Activated naive CD8-positive, alpha-beta T cell treated with anti-CD3 and anti-CD28 coated beads for 36 hours (primary cell): ENCODE measurements around the gene CRYL1. TPM values are rescaled to one million over a fixed set of nuclear protein-coding genes. Genes with fewer than 3 reads are reported as not detected.

Experiments
- DNase-seq: peaks from one replicate; pipeline ENCODE4 v3.0.0; 2021
- H3K27ac Mint-ChIP-seq: one replicate; pipeline ENCODE4 v1.8.0; 2022; ENCODE audit warnings: mild to moderate bottlenecking, moderate library complexity, mixed read lengths
- H3K27me3 Mint-ChIP-seq: one replicate; pipeline ENCODE4 v1.8.0; 2022; ENCODE audit warnings: mild to moderate bottlenecking, mixed read lengths
- H3K36me3 Mint-ChIP-seq: one replicate; pipeline ENCODE4 v1.8.0; 2021; ENCODE audit warnings: mild to moderate bottlenecking, mixed read lengths
- H3K4me1 Mint-ChIP-seq: one replicate; pipeline ENCODE4 v1.8.0; 2021; ENCODE audit warnings: mixed read lengths
- H3K4me3 Mint-ChIP-seq: one replicate; pipeline ENCODE4 v1.8.0; 2022; ENCODE audit warnings: mild to moderate bottlenecking, moderate library complexity, mixed read lengths
- H3K9me3 Mint-ChIP-seq: one replicate; pipeline ENCODE4 v1.8.0; 2022; ENCODE audit warnings: mixed read lengths
- total RNA-seq, 2 experiments: library from RNA; stranded (reverse); gene quantifications; one replicate each; pipeline ENCODE4 v1.2.3, GENCODE V29; 2021

Gene CRYL1
- total RNA-seq, 2 experiments from 2014 or later = 5.0 to 5.2 TPM

DNA sequence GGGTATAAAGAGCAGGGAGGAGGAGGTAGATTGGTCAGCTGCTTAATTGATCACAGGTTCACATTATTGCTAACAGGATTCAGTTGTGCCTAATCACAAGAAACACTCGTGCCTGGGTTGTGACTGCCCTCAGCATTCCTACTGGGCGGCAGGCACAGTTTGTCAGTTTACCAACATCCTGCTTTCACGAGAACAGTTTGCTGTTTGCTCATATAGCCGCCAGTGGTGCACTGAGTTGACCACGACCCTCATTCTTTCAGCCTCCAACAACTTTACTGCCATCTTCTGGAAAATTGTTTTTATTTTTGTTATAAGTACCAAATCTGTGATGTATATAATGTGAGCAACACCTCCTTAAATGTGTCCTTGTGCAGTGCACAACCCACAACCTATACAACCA, 25.1 kb upstream of the CRYL1 start:
- Mint-ChIP-seq H3K4me1 (peaks cover 4% of the 10 kb centered on the region), H3K4me3 (no peak overlapping the region), H3K9me3 (no peaks in the 10 kb centered on the region), H3K27ac (no peak overlapping the region), H3K36me3 (no peaks in the 10 kb centered on the region), H3K27me3 (no peaks in the 10 kb centered on the region)
- no peak for DNase-seq

DNA sequence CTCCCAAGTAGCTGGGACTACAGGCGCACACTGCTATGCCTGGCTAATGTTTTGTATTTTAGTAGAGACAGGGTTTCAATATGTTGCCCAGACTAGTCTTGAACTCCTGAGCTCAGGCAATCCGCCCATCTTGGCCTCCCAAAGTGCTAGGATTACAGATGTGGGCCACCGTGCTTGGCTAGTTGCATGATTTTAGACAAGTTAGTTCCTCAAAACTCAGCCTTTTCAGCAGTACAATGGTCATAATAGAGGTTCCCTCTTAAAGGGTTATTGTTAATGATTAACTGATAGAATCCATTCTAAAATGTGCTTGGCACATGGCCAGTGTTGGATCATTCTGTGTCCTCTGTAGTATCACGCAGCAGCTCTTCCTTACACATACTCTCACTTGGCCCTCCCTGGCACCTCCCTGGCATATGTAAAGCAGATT, 21.8 kb upstream of the CRYL1 start:
- Mint-ChIP-seq H3K9me3 (no peaks in the 10 kb centered on the region), H3K4me1 (peaks cover 4% of the 10 kb centered on the region), H3K4me3 (no peak overlapping the region), H3K27me3 (no peaks in the 10 kb centered on the region), H3K36me3 (no peaks in the 10 kb centered on the region), H3K27ac (no peak overlapping the region)
- no peak for DNase-seq

GRCh38 chr13:20546556-20546955, 20.9 kb upstream of the CRYL1 start:
- Mint-ChIP-seq H3K27me3 (no peaks in the 10 kb centered on the region), H3K4me1 (peaks cover 4% of the 10 kb centered on the region), H3K9me3 (no peaks in the 10 kb centered on the region), H3K4me3 (no peak overlapping the region), H3K27ac (no peak overlapping the region), H3K36me3 (no peaks in the 10 kb centered on the region)
- DNase-seq = no peak

GRCh38 chr13:20544201-20544923, 18.7 kb upstream of the CRYL1 start:
- Mint-ChIP-seq H3K27me3 (no peaks in the 10 kb centered on the region), H3K27ac (no peak overlapping the region), H3K36me3 (no peaks in the 10 kb centered on the region), H3K4me1 (peaks cover 4% of the 10 kb centered on the region), H3K9me3 (no peaks in the 10 kb centered on the region), H3K4me3 (no peak overlapping the region)
- no peak for DNase-seq

DNA sequence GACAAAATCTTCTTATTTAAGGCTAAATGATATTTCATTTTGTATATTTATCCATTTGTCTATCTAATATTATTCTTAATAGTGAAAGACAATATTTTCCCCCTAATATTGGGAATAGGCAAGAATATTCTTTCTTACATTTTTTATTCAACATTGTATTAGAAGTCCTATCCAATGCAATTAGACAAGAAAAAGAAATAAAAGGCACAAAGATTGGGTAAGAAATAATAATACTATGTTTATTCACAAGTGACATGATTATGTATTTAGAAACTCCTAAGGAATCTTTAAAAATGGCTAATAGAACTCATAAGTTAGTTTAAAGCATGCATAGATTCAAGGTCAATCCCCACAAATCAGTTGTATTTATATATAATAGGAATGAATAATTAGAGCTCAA, 11.3 kb upstream of the CRYL1 start:
- no peaks in the 10 kb centered on the region for H3K27me3 Mint-ChIP-seq
- H3K4me3 Mint-ChIP-seq = no peak overlapping the region
- DNase-seq = no peak
- no peak overlapping the region for H3K27ac Mint-ChIP-seq
- H3K9me3 Mint-ChIP-seq = peaks cover 5% of the 10 kb centered on the region
- peaks cover 1% of the 10 kb centered on the region for H3K36me3 Mint-ChIP-seq
- H3K4me1 Mint-ChIP-seq = no peaks in the 10 kb centered on the region

- peaks cover 10% of the 10 kb centered on the region for H3K27me3 Mint-ChIP-seq
- H3K4me1 Mint-ChIP-seq = no peaks in the 10 kb centered on the region
- no peak for DNase-seq
- peaks cover 1% of the 10 kb centered on the region for H3K36me3 Mint-ChIP-seq
- H3K9me3 Mint-ChIP-seq = peaks cover 5% of the 10 kb centered on the region
- no peak overlapping the region for H3K4me3 Mint-ChIP-seq
- H3K27ac Mint-ChIP-seq = no peak overlapping the region
Measured at GRCh38 chr13:20534038-20534608, 8.5 kb upstream of the CRYL1 start.

- Mint-ChIP-seq H3K4me3 (no peak overlapping the region), H3K9me3 (no peaks in the 10 kb centered on the region)
Measured at GRCh38 chr13:20528452-20528851, 2.8 kb upstream of the CRYL1 start.

GRCh38 chr13:20526664-20527063, 1.0 kb upstream of the CRYL1 start:
- H3K4me3 Mint-ChIP-seq = peak overlapping the region; percentile 80
- no peaks in the 10 kb centered on the region for H3K9me3 Mint-ChIP-seq
- H3K27ac Mint-ChIP-seq = peak overlapping the region; percentile 78
- peaks cover 15% of the 10 kb centered on the region for H3K27me3 Mint-ChIP-seq
- no peaks in the 10 kb centered on the region for H3K36me3 Mint-ChIP-seq
- DNase-seq = no peak
- peaks cover 28% of the 10 kb centered on the region for H3K4me1 Mint-ChIP-seq

More at GRCh38 chr13:20528452-20528851, 2.8 kb upstream of the CRYL1 start:
- H3K36me3 Mint-ChIP-seq = no peaks in the 10 kb centered on the region
- peaks cover 20% of the 10 kb centered on the region for H3K4me1 Mint-ChIP-seq
- peaks cover 15% of the 10 kb centered on the region for H3K27me3 Mint-ChIP-seq
- H3K27ac Mint-ChIP-seq = no peak overlapping the region
- no peak for DNase-seq

- DNase-seq = peak; percentile 28
Measured at GRCh38 chr13:20525144-20525600, 485 bp downstream of the CRYL1 start.

GRCh38 chr13:20521364-20522115, 4.1 kb downstream of the CRYL1 start:
- H3K4me1 Mint-ChIP-seq = peaks cover 20% of the 10 kb centered on the region
- no peak overlapping the region for H3K27ac Mint-ChIP-seq
- H3K4me3 Mint-ChIP-seq = no peak overlapping the region
- DNase-seq = no peak
- H3K9me3 Mint-ChIP-seq = no peaks in the 10 kb centered on the region
- H3K27me3 Mint-ChIP-seq = no peaks in the 10 kb centered on the region
- peaks cover 9% of the 10 kb centered on the region for H3K36me3 Mint-ChIP-seq

More at GRCh38 chr13:20525144-20525600, 485 bp downstream of the CRYL1 start:
- no peaks in the 10 kb centered on the region for H3K36me3 Mint-ChIP-seq
- H3K4me3 Mint-ChIP-seq = peak overlapping the region; percentile 80
- H3K9me3 Mint-ChIP-seq = no peaks in the 10 kb centered on the region
- H3K4me1 Mint-ChIP-seq = peaks cover 28% of the 10 kb centered on the region
- H3K27me3 Mint-ChIP-seq = peaks cover 6% of the 10 kb centered on the region
- no peak overlapping the region for H3K27ac Mint-ChIP-seq

- Mint-ChIP-seq H3K27me3 (no peaks in the 10 kb centered on the region), H3K36me3 (peaks cover 9% of the 10 kb centered on the region), H3K9me3 (no peaks in the 10 kb centered on the region), H3K27ac (no peak overlapping the region), H3K4me3 (no peak overlapping the region), H3K4me1 (peaks cover 13% of the 10 kb centered on the region)
- no peak for DNase-seq
Measured at GRCh38 chr13:20519875-20520274, 5.8 kb downstream of the CRYL1 start.

GRCh38 chr13:20518660-20519100, 7.0 kb downstream of the CRYL1 start:
- Mint-ChIP-seq H3K4me3 (no peak overlapping the region), H3K27me3 (no peaks in the 10 kb centered on the region), H3K27ac (no peak overlapping the region), H3K9me3 (no peaks in the 10 kb centered on the region), H3K4me1 (peaks cover 9% of the 10 kb centered on the region), H3K36me3 (peaks cover 9% of the 10 kb centered on the region)
- DNase-seq = no peak

DNA sequence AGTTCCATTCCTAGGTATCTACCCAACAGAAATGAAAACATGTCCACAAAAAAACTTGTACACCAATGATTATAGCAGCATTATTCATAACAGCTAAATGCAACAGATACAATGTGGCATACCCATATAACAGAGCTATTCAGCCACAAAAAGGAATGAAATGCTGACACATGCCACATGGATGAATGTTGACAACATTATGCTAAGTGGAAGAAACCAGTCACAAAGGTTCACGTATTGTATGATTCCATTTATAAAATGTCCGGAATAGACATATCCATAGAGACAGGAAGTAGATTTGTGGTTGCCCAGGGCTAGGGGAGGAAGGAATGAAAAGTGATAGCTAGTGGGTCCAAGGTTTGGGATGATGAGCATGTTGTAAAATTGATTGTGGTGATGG, 10.8 kb downstream of the CRYL1 start:
- peaks cover 9% of the 10 kb centered on the region for H3K36me3 Mint-ChIP-seq
- H3K27ac Mint-ChIP-seq = no peak overlapping the region
- no peaks in the 10 kb centered on the region for H3K9me3 Mint-ChIP-seq
- H3K4me1 Mint-ChIP-seq = no peaks in the 10 kb centered on the region
- no peaks in the 10 kb centered on the region for H3K27me3 Mint-ChIP-seq
- H3K4me3 Mint-ChIP-seq = no peak overlapping the region
- DNase-seq = no peak

DNA sequence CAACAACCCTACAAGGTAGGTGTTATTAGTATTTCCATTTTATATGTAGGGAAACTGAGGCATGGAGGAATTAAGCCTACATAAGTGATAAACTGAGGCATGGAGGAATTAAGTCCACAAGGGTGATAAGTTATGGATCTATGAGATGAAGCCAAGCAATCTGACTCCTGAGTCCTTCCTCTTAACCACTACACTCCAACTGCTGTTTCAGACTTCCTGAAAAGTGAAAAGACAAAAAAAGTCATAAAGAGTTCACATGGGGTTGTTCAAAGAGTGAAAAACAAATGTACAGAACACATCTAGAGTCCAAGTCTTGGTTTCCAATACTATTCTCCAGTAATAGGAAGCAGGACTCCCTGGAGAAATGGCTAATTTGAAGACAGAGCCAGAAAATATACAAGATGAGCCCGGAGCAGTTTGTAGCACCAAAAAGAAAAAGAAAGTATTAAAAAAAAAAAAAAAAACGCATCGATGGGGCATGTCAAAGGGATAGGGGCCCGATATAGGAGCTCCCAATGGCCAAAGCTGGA, 12.1 kb downstream of the CRYL1 start:
- H3K36me3 Mint-ChIP-seq = peaks cover 3% of the 10 kb centered on the region

GRCh38 chr13:20512042-20512683, 13.5 kb downstream of the CRYL1 start:
- no peak overlapping the region for H3K27ac Mint-ChIP-seq
- H3K27me3 Mint-ChIP-seq = no peaks in the 10 kb centered on the region
- H3K36me3 Mint-ChIP-seq = no peaks in the 10 kb centered on the region
- no peak overlapping the region for H3K4me3 Mint-ChIP-seq
- H3K9me3 Mint-ChIP-seq = no peaks in the 10 kb centered on the region
- DNase-seq = no peak
- H3K4me1 Mint-ChIP-seq = no peaks in the 10 kb centered on the region

More for the DNA sequence above, 12.1 kb downstream of the CRYL1 start:
- no peak for DNase-seq
- Mint-ChIP-seq H3K27ac (no peak overlapping the region), H3K4me3 (no peak overlapping the region), H3K9me3 (no peaks in the 10 kb centered on the region), H3K4me1 (no peaks in the 10 kb centered on the region), H3K27me3 (no peaks in the 10 kb centered on the region)
